H1 (cell line): ENCODE results near the gene TNFRSF18. TPM values are rescaled to one million over a fixed set of nuclear protein-coding genes. Genes with fewer than 3 reads are reported as not detected.

Experiments
- CTCF ChIA-PET: fragments of 300-600 bp; sonication (Branson Sonifier 250); formaldehyde crosslinking; loops from one replicate; lab custom pipeline; 2021; ENCODE audit not compliant: partially characterized antibody; lab: Charles Lee
- POLR2A ChIA-PET: fragments of 300-600 bp; sonication (Branson Sonifier 250); formaldehyde crosslinking; loops from one replicate; lab custom pipeline; 2021; ENCODE audit warnings: inconsistent platforms; ENCODE audit not compliant: partially characterized antibody; lab: Charles Lee
- DNase-seq, 2 experiments: peaks; one replicate each; pipeline versions ENCODE4 v3.0.0 to v3.0.0-alpha.2; 2010 to 2022; ENCODE audit warnings: low spot score in 2 of 2, low read depth in 1 of 2, mixed read lengths in 1 of 2
- FAIRE-seq: peaks from 2 replicates; lab custom pipeline; 2011; peaks lifted over from hg19 to GRCh38; lab: Jason Lieb, UNC
- H2AFZ ChIP-seq: 2 replicates; pipeline ENCODE4 v1.8.1; 2012; ENCODE audit warnings: low read length, inconsistent platforms
- H2AK5ac ChIP-seq: 2 replicates; pipeline ENCODE4 v1.6.1; 2013; ENCODE audit warnings: low read depth, low read length
- H2BK120ac ChIP-seq: replicated peaks from 2 replicates; pipeline ENCODE3; 2013; ENCODE audit warnings: low read depth, low read length, inconsistent platforms
- H2BK12ac ChIP-seq: 2 replicates; pipeline ENCODE4 v1.6.1; 2013; ENCODE audit warnings: low read depth, low read length
- H2BK15ac ChIP-seq: 2 replicates; pipeline ENCODE4 v1.6.1; 2013; ENCODE audit warnings: low read length
- H2BK20ac ChIP-seq: 2 replicates; pipeline ENCODE4 v1.6.1; 2013; ENCODE audit warnings: low read length
- H2BK5ac ChIP-seq: 2 replicates; pipeline ENCODE4 v1.6.1; 2013; ENCODE audit warnings: low read depth, low read length
- H3K14ac ChIP-seq: 2 replicates; pipeline ENCODE4 v1.6.1; 2013; ENCODE audit warnings: inconsistent platforms; ENCODE audit not compliant: insufficient read length
- H3K18ac ChIP-seq: 2 replicates; pipeline ENCODE4 v1.6.1; 2013; ENCODE audit warnings: low read length; ENCODE audit errors: extremely low read depth
- H3K23ac ChIP-seq: 2 replicates; pipeline ENCODE4 v1.6.1; 2013; ENCODE audit warnings: inconsistent platforms; ENCODE audit not compliant: insufficient read length
- H3K23me2 ChIP-seq: 2 replicates; pipeline ENCODE4 v1.6.1; 2013; ENCODE audit warnings: low read depth, low read length
- H3K27ac ChIP-seq: 2 replicates; pipeline ENCODE4 v1.6.1; 2011; ENCODE audit warnings: low read depth, low read length, inconsistent platforms
- H3K27me3 ChIP-seq, 4 experiments: replicated peaks in 1 of 4; 1 replicate in 1 of 4; 2 replicates in 3 of 4; pipeline versions ENCODE4 v1.6.1 to v1.8.1; 2011 to 2013; ENCODE audit warnings: low read length in 3 of 4, mild to moderate bottlenecking in 3 of 4, inconsistent platforms in 2 of 4, mixed read lengths in 2 of 4, moderate library complexity in 1 of 4; ENCODE audit not compliant: control insufficient read depth in 3 of 4, insufficient read depth in 3 of 4; ENCODE audit errors: extremely low read depth in 1 of 4
- H3K36me3 ChIP-seq, 4 experiments: 2 replicates each; pipeline versions ENCODE4 v1.6.1 to v1.8.1; 2011 to 2013; ENCODE audit warnings: mild to moderate bottlenecking in 4 of 4, low read length in 3 of 4, moderate library complexity in 2 of 4, control low read depth in 1 of 4, inconsistent platforms in 1 of 4; ENCODE audit not compliant: insufficient read depth in 4 of 4, control insufficient read depth in 2 of 4
- H3K4ac ChIP-seq: replicated peaks from 2 replicates; pipeline ENCODE3; 2013; ENCODE audit warnings: low read length, low read depth, mixed read lengths, inconsistent platforms; ENCODE audit not compliant: insufficient read length
- H3K4me1 ChIP-seq, 4 experiments: replicated peaks in 1 of 4; 1 replicate in 1 of 4; 2 replicates in 3 of 4; pipeline versions ENCODE4 v1.6.1 to v1.8.1; 2011 to 2013; ENCODE audit warnings: low read length in 3 of 4, inconsistent platforms in 2 of 4, mixed read lengths in 1 of 4; ENCODE audit not compliant: insufficient read depth in 4 of 4, control insufficient read depth in 3 of 4
- H3K4me2 ChIP-seq, 2 experiments: 2 replicates each; pipeline versions ENCODE4 v1.6.1 to v1.8.1; 2011 to 2013; ENCODE audit warnings: low read depth in 2 of 2, low read length in 2 of 2, control low read depth in 1 of 2, inconsistent platforms in 1 of 2, mild to moderate bottlenecking in 1 of 2; ENCODE audit not compliant: insufficient read depth in 1 of 2
- H3K4me3 ChIP-seq, 4 experiments: fragments of 200-600, 300-600 bp in 1 of 4; sonication (generic), shearing (Covaris generic), sonication (Bioruptor Twin) in 1 of 4; 2 replicates each; pipeline versions ENCODE4 v1.5.1 to v1.8.1; 2011 to 2016; ENCODE audit warnings: low read length in 4 of 4, low read depth in 3 of 4, control low read depth in 2 of 4, inconsistent platforms in 2 of 4, mild to moderate bottlenecking in 2 of 4, mixed read lengths in 1 of 4, moderate library complexity in 1 of 4; ENCODE audit not compliant: insufficient read depth in 2 of 4; ENCODE audit errors: extremely low read depth in 1 of 4
- H3K56ac ChIP-seq: replicated peaks from 2 replicates; pipeline ENCODE3; 2013; ENCODE audit warnings: low read depth, mild to moderate bottlenecking, mixed read lengths, low read length, inconsistent platforms; ENCODE audit not compliant: insufficient read length
- H3K79me1 ChIP-seq: 2 replicates; pipeline ENCODE4 v1.6.1; 2013; ENCODE audit warnings: low read depth, low read length, control low read depth
- H3K79me2 ChIP-seq, 2 experiments: 2 replicates each; pipeline versions ENCODE4 v1.6.1 to v1.8.1; 2012 to 2013; ENCODE audit warnings: low read length in 2 of 2, mild to moderate bottlenecking in 2 of 2, inconsistent platforms in 1 of 2; ENCODE audit not compliant: insufficient read depth in 2 of 2, control insufficient read depth in 1 of 2
- H3K9ac ChIP-seq, 4 experiments: replicated peaks in 1 of 4; 1 replicate in 1 of 4; 2 replicates in 3 of 4; pipeline versions ENCODE4 v1.6.1 to v1.8.1; 2011 to 2013; ENCODE audit warnings: low read depth in 3 of 4, low read length in 3 of 4, control low read depth in 2 of 4, mild to moderate bottlenecking in 2 of 4, moderate library complexity in 2 of 4, inconsistent platforms in 1 of 4; ENCODE audit errors: extremely low read depth in 1 of 4
- H3K9me3 ChIP-seq, 2 experiments: 2 replicates each; pipeline versions ENCODE4 v1.6.1 to v1.8.1; 2012 to 2013; ENCODE audit warnings: mild to moderate bottlenecking in 2 of 2, moderate library complexity in 2 of 2, control low read depth in 1 of 2, inconsistent platforms in 1 of 2, low read depth in 1 of 2, low read length in 1 of 2, mixed read lengths in 1 of 2; ENCODE audit not compliant: insufficient read depth in 2 of 2
- H4K20me1 ChIP-seq, 2 experiments: replicated peaks in 1 of 2; 2 replicates each; pipeline versions ENCODE3 to v1.8.1; 2011 to 2013; ENCODE audit warnings: inconsistent platforms in 2 of 2, low read length in 2 of 2, mild to moderate bottlenecking in 1 of 2; ENCODE audit not compliant: insufficient read depth in 2 of 2, control insufficient read depth in 1 of 2
- H4K5ac ChIP-seq: 2 replicates; pipeline ENCODE4 v1.6.1; 2013; ENCODE audit warnings: low read length, low read depth, mixed read lengths, inconsistent platforms; ENCODE audit not compliant: insufficient read length
- H4K8ac ChIP-seq: 2 replicates; pipeline ENCODE4 v1.8.0; 2013; ENCODE audit warnings: mild to moderate bottlenecking, moderate library complexity, low read length, inconsistent platforms; ENCODE audit not compliant: insufficient read depth; ENCODE audit errors: extremely low read depth
- H4K91ac ChIP-seq: replicated peaks from 2 replicates; pipeline ENCODE3; 2013; ENCODE audit warnings: low read length, mixed read lengths, inconsistent platforms; ENCODE audit not compliant: insufficient read length
- CBX5 ChIP-seq: fragments of 300-800, 300-1000 bp; sonication (generic); IDR thresholded peaks from 2 replicates; pipeline ENCODE4 v1.7.1; 2016; ENCODE audit warnings: antibody characterized with exemption, low read length, low read depth
- CTBP2 ChIP-seq: IDR thresholded peaks from 2 replicates; pipeline ENCODE4 v1.7.0; 2011; ENCODE audit warnings: borderline replicate concordance, mild to moderate bottlenecking, moderate library complexity, mixed read lengths, low read length; ENCODE audit not compliant: insufficient read depth, insufficient read length
- HDAC2 ChIP-seq, 2 experiments: fragments of 300-600 bp in 1 of 2; sonication (generic) in 1 of 2; IDR thresholded peaks; 2 replicates each; pipeline ENCODE4 v1.6.1; 2011 to 2012; ENCODE audit warnings: low read depth in 2 of 2, low read length in 2 of 2, mild to moderate bottlenecking in 2 of 2, moderate library complexity in 2 of 2, borderline replicate concordance in 1 of 2, inconsistent platforms in 1 of 2
- WGBS, 2 experiments: shearing (Covaris generic) in 1 of 2; methylation state at CpG; one replicate each; pipeline versions ENCODE4 v1.1.6 to v1.1.7; 2013 to 2015; ENCODE audit warnings: low lambda C conversion rate in 2 of 2, mixed read lengths in 2 of 2, inconsistent platforms in 1 of 2, low coverage in 1 of 2, missing lambda C conversion rate in 1 of 2; ENCODE audit not compliant: insufficient replicate concordance in 2 of 2, insufficient coverage in 1 of 2, insufficient read length in 1 of 2; ENCODE audit errors: extremely low coverage in 1 of 2, missing lambda C conversion rate in 1 of 2; 5-methylcytosine and 5-hydroxymethylcytosine counted together
- polyA plus RNA-seq, 7 experiments: library from polyadenylated mRNA; depleted of rRNA in 3 of 7; stranded (reverse) in 5 of 7; unstranded in 2 of 7; fragments of >200 nt in 5 of 7; fragments of 200-250 nt in 2 of 7; gene quantifications; 1 replicate in 5 of 7; 2 replicates in 1 of 7; 4 replicates in 1 of 7; pipeline versions ENCODE4 v1.2.1 to v1.2.3, GENCODE V29; 2011 to 2013; ENCODE audit warnings: missing spikeins in 2 of 7, mixed read lengths in 2 of 7
- total RNA-seq: library from RNA; stranded (reverse); fragmentation: NEBNext Ultra II Directional; extraction: Animal tissue kit (Norgen Biotek cat#: 25700); gene quantifications from 2 replicates; pipeline ENCODE4 v1.2.1, GENCODE V29; 2021

The TNFRSF18 gene
- total and polyA plus RNA-seq, 2 of the 8 experiments (the other 6 are each of a cell fraction or from before 2014, with no cell fraction given): 1.5 to 2.5 TPM

GRCh38 chr1:1199961-1200875 lies 6.2 kb downstream of the TNFRSF18 start:
- Histone ChIP-seq H3K4ac (peak overlapping the region; percentile 81), H3K27me3 (peaks cover 2 to 4% (median 3%) of the 10 kb centered on the region in 4 experiments; a peak in 4 of 7 replicates), H2BK5ac (no peak overlapping the region), H3K27ac (no peak overlapping the region), H4K8ac (no peak overlapping the region), H3K4me2 (peak overlapping the region; percentile 12 to 70; a peak in 2 of 4 replicates), H3K4me3 (peak overlapping the region in 1 of 4 experiments; percentile 67; a peak in 3 of 8 replicates), H3K79me2 (no peaks in the 10 kb centered on the region), H2AFZ (no peak overlapping the region), H3K9me3 (no peaks in the 10 kb centered on the region), H2BK20ac (no peak overlapping the region; the same call in 1 of the 2 replicates), H2AK5ac (peak overlapping the region; percentile 17; the same call in 1 of the 2 replicates), H2BK12ac (peak overlapping the region; percentile 68; the same call in 1 of the 2 replicates), H4K5ac (no peak overlapping the region), H3K36me3 (no peaks in the 10 kb centered on the region), H2BK15ac (peak overlapping the region; percentile 100; the same call in 1 of the 2 replicates), H3K56ac (no peak overlapping the region), H3K9ac (no peak overlapping the region), H3K79me1 (no peaks in the 10 kb centered on the region), H4K91ac (peak overlapping the region; percentile 44), H3K18ac (peak overlapping the region; percentile 78; the same call in 1 of the 2 replicates), H2BK120ac (no peak overlapping the region), H3K23ac (no peak overlapping the region), H3K14ac (no peak overlapping the region), H3K4me1 (peaks cover 0 to 4% (median under 1%) of the 10 kb centered on the region in 4 experiments; a peak in 4 of 7 replicates), H3K23me2 (no peaks in the 10 kb centered on the region; the same call in 1 of the 2 replicates), H4K20me1 (no peaks in the 10 kb centered on the region)
- FAIRE-seq: no peak
- TF ChIP-seq CTBP2: no peak
- no peak for TF ChIP-seq HDAC2 (IDR thresholded peaks at IDR 0.05; ENCODE audit: borderline replicate concordance in 1 of 2, low read depth in 2 of 2, low read length in 2 of 2)
- TF ChIP-seq CBX5: no peak
- ChIA-PET CTCF (interaction anchor here (0.6 to 1.2 kb wide), 5 partner anchors 13 to 77 kb away, joined by 3 read pairs; no protein-coding TSS in a partner anchor), POLR2A (interaction anchor here (0.9 to 1.7 kb wide), 3 partner anchors 16 to 178 kb away, joined by 3 to 6 read pairs (median 4); partner anchors contain the start of gene TTLL10)
- DNase-seq: peak in 1 of 2 experiments; percentile 47
- 81% methylated on average over 26 of the region's 31 CpGs; no CpG with 5 or more reads in 1 of the 2 experiments for WGBS, 2 experiments
